Epithelial cell of proximal tubule (primary cell): ENCODE data around the gene HIVEP3. TPM values are rescaled to one million over a fixed set of nuclear protein-coding genes. Genes with fewer than 3 reads are reported as not detected.

Source experiments
- DNase-seq: peaks from one replicate; pipeline ENCODE4 v3.0.0-alpha.2; 2011; ENCODE audit warnings: low read depth
- H3K4me3 ChIP-seq: 2 replicates; pipeline ENCODE4 v1.5.1; 2011; ENCODE audit warnings: low read depth, mild to moderate bottlenecking, low read length
- CTCF ChIP-seq: conservative IDR thresholded peaks from 2 replicates; pipeline ENCODE4 v1.5.1; 2012; ENCODE audit warnings: low read depth, mild to moderate bottlenecking, low read length
- total RNA-seq: library from RNA; depleted of rRNA; stranded (reverse); fragments of >200 nt; gene quantifications from 2 replicates; pipeline ENCODE4 v1.2.3, GENCODE V29; 2015

HIVEP3 gene
- total RNA-seq, 1 donor from 2014 or later = 3.9 TPM

- no peak for DNase-seq
- no peak overlapping the region for H3K4me3 ChIP-seq
- TF ChIP-seq CTCF = no peak
Observed at GRCh38 chr1:41683681-41684500, 234.8 kb downstream of the HIVEP3 start.

DNA sequence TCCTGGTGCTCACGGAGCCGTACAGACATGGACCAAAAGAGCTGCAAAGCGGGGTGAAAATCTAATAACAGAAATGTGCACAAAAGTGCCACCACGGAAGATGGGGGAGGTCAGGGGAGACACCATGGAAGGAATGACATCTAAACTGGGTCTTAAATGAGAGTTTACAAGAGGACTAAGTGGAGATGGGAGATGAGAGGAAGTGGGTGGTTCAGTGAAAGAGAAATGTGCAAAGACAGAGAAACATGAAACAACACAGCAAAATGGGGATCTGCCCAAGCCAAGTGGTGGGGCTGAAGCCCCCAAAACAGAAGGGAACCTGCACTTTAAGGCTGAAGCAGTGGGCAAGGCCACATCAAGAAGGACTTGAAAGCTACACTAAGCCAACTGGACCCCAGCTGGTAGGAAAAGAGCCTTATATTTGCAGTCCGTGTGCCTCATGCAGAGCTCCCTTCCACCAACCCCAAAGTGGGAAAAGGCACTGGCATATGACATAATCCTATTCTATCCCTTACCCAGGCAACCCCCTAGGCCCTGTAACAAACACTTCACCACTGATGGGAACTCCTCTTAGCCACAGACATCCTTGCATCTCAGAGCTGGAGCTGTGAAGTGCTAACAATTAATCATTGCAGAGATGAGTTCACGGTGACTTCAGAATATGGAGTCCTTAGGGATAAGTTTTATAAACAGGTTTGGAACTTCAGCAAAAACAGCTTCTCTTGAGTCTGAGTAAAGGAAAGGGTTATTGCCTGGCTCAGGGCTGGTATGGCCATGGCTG lies 235.7 kb downstream of the HIVEP3 start:
- no peak for DNase-seq
- no peak overlapping the region for H3K4me3 ChIP-seq
- no peak for TF ChIP-seq CTCF

DNA sequence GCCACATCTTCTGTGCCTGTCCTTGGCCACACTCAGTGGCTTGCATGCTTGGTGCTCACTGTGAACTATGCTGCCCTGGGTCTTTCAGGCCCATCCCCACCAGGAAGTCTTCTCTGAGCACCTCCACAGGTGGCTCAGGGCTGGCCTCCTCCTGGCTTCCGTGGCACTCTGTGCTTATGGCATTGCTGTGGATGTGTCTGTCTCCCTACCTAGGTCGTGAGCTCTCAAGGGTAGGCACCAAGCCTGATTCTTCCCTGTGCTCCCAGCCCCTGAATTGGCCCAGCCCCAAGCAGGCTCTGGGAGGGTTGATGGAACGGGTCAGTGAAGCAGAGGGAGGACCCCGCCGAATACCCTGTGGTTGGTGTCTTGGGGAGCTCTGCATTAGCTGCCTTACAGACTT lies 236.6 kb downstream of the HIVEP3 start:
- no peak for TF ChIP-seq CTCF

GRCh38 chr1:41681331-41682098 lies 237.2 kb downstream of the HIVEP3 start:
- no peak overlapping the region for H3K4me3 ChIP-seq
- no peak for TF ChIP-seq CTCF
- DNase-seq = no peak

More for the DNA sequence above, 236.6 kb downstream of the HIVEP3 start:
- no peak overlapping the region for H3K4me3 ChIP-seq
- DNase-seq = no peak

DNA sequence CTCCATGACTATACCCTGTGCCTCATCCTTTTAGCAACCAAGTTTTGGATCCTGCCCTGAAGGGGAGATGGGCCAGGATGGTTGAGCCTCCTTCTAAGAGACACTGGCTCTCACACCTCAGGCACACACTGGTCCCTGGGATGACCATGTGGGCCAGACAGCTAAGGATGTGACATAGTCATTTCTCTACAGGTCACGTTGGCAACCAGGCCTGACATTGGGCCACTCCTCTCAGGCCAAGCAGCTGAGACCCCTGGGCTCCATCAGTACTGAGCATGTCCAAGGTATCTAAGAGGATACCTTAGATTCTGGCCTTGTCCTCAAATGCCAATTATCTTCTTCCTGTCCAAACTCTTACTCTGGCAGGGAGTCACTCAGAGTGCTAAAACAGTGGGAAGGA lies 238.7 kb downstream of the HIVEP3 start:
- no peak for DNase-seq
- TF ChIP-seq CTCF = no peak
- H3K4me3 ChIP-seq = no peak overlapping the region

GRCh38 chr1:41679531-41679930 lies 239.2 kb downstream of the HIVEP3 start:
- no peak for TF ChIP-seq CTCF
- DNase-seq = no peak
- H3K4me3 ChIP-seq = no peak overlapping the region
